Measurements from ENCODE around the gene DAD1. TPM values are rescaled to one million over a fixed set of nuclear protein-coding genes. Genes with fewer than 3 reads are reported as not detected.

Gene DAD1
- total and polyA plus RNA-seq, 4 donors: 189 to 299 (median 200) TPM

DNA sequence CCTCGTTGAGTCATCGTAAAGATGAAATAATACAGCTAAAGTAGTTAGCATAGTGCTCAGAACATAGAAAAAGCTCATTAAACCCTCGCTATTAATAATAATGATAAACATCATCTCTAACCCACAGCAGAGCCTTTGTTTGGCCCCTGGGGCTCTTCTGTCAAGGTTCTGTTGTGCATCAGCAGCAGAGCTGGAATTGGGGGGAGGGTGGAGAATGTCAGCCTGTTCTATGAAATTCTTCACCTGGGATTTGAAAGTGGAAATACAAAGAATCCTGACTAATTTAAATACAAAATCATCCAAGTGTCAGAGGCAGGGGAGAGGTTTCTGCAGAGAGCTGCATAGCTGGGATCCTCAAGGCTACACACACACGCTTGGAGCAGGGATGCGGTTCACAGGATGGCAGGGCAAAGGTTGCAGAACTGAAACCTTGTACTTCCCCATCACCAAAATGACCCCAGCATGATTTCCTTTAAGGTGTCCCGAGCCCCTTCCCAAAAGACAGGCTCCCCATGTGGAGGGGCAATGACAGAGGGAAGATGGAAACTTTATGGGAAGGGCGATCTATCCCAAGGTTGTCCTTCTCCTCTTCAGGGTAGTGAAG, 71.8 kb downstream of the DAD1 start:
- H3K27me3 ChIP-seq (ENCODE audit: control insufficient read depth, insufficient read depth, low read length): no peaks in the 10 kb centered on the region
- no peak overlapping the region for H3K4me3 ChIP-seq (ENCODE audit: low read depth, low read length)
- WGBS (ENCODE audit: insufficient coverage): 54% methylated on average over 2 of the region's 7 CpGs
- DNase-seq (ENCODE audit: low read depth in 4 of 6, low spot score in 6 of 6): peak in 1 of 6 donors; percentile 55
- no peak overlapping the region for H3K27ac ChIP-seq (ENCODE audit: low read depth, low read length)
- no peaks in the 10 kb centered on the region for H3K36me3 ChIP-seq (ENCODE audit: control insufficient read depth, insufficient read depth, low read length)
- peaks cover 24% of the 10 kb centered on the region for H3K4me1 ChIP-seq (ENCODE audit: control insufficient read depth, insufficient read depth, low read length)
- no peaks in the 10 kb centered on the region for H3K9me3 ChIP-seq (ENCODE audit: control insufficient read depth, insufficient read depth, low read length)

DNA sequence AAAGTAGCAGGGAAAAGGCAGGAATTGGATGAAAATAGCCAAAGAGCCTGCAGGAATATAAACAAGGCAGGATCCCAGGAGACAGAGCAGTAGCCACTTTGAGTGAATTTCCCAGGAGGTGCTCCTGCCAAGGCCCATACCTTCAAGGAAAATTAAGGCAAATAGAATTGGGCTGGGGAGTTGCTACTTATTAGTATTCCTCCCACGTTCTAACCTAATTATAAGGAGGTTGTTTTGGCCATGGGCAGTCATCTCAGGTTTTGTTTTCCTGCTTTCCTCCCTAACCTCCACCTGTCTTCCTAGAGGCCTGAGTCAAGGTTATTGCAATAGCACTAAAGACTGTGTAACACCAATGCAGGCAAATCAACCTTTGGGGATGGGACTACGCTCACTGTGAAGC, 73.1 kb downstream of the DAD1 start:
- Histone ChIP-seq H3K27ac (ENCODE audit: low read depth, low read length) (peak overlapping the region; percentile 38), H3K9me3 (ENCODE audit: control insufficient read depth, insufficient read depth, low read length) (no peaks in the 10 kb centered on the region), H3K4me1 (ENCODE audit: control insufficient read depth, insufficient read depth, low read length) (peaks cover 24% of the 10 kb centered on the region), H3K27me3 (ENCODE audit: control insufficient read depth, insufficient read depth, low read length) (no peaks in the 10 kb centered on the region), H3K36me3 (ENCODE audit: control insufficient read depth, insufficient read depth, low read length) (no peaks in the 10 kb centered on the region), H3K4me3 (ENCODE audit: low read depth, low read length) (no peak overlapping the region)
- WGBS (ENCODE audit: insufficient coverage): 75% methylated on average over 1 of the region's 2 CpGs
- DNase-seq (ENCODE audit: low read depth in 4 of 6, low spot score in 6 of 6): no peak

Small RNA genes within 50 kb of the gene (small RNA-seq; reads per million reads assigned to genes)
- gene TRAJ1 (ENCODE audit: low replicate concordance) (not detected), gene TRAJ10 (ENCODE audit: low replicate concordance) (not detected), gene TRAJ11 (ENCODE audit: low replicate concordance) (not detected), gene TRAJ12 (ENCODE audit: low replicate concordance) (not detected), gene TRAJ13 (ENCODE audit: low replicate concordance) (not detected), gene TRAJ14 (ENCODE audit: low replicate concordance) (not detected), gene TRAJ16 (ENCODE audit: low replicate concordance) (not detected), gene TRAJ17 (ENCODE audit: low replicate concordance) (not detected), gene TRAJ18 (ENCODE audit: low replicate concordance) (not detected), gene TRAJ19 (ENCODE audit: low replicate concordance) (not detected), gene TRAJ2 (ENCODE audit: low replicate concordance) (not detected), gene TRAJ20 (ENCODE audit: low replicate concordance) (not detected), gene TRAJ21 (ENCODE audit: low replicate concordance) (not detected), gene TRAJ22 (ENCODE audit: low replicate concordance) (not detected), gene TRAJ23 (ENCODE audit: low replicate concordance) (not detected), gene TRAJ24 (ENCODE audit: low replicate concordance) (not detected), gene TRAJ25 (ENCODE audit: low replicate concordance) (not detected), gene TRAJ26 (ENCODE audit: low replicate concordance) (not detected), gene TRAJ27 (ENCODE audit: low replicate concordance) (not detected), gene TRAJ28 (ENCODE audit: low replicate concordance) (not detected), gene TRAJ3 (ENCODE audit: low replicate concordance) (not detected), gene TRAJ4 (ENCODE audit: low replicate concordance) (not detected), gene TRAJ5 (ENCODE audit: low replicate concordance) (not detected), gene TRAJ6 (ENCODE audit: low replicate concordance) (not detected), gene TRAJ7 (ENCODE audit: low replicate concordance) (not detected), gene TRAJ8 (ENCODE audit: low replicate concordance) (not detected), gene TRAJ9 (ENCODE audit: low replicate concordance) (not detected)

Other genes starting within 250 kb of the DAD1 start
- gene ABHD4, start 9.1 kb upstream of the DAD1 start, total RNA-seq: 10 to 100 TPM; 18.7 to 22.2 TPM
- gene ABHD4, start 9.1 kb upstream of the DAD1 start, polyA plus RNA-seq (ENCODE audit: insufficient read length in 2 of 2): 10 to 100 TPM; 73.6 to 75.1 TPM
- gene OR6J1, start 55.1 kb upstream of the DAD1 start, total RNA-seq: under 1 TPM in 1 of 2 donors, not detected in 1; 0.06 TPM
- gene OR6J1, start 55.1 kb upstream of the DAD1 start, polyA plus RNA-seq (ENCODE audit: insufficient read length in 2 of 2): under 1 TPM; 0.43 to 0.47 TPM
- 10 to 100 TPM; 45.9 to 98.7 TPM for gene OXA1L, start 177.5 kb upstream of the DAD1 start, total RNA-seq
- 10 to 100 TPM; 90.0 to 96.7 TPM for gene OXA1L, start 177.5 kb upstream of the DAD1 start, polyA plus RNA-seq (ENCODE audit: insufficient read length in 2 of 2)
- 1 to 10 TPM; 8.5 to 8.8 TPM for gene SLC7A7, start 226.2 kb upstream of the DAD1 start, total RNA-seq
- gene SLC7A7, start 226.2 kb upstream of the DAD1 start, polyA plus RNA-seq (ENCODE audit: insufficient read length in 2 of 2): 10 to 100 TPM; 11.4 to 11.5 TPM
- 10 to 100 TPM; 21.1 to 66.6 TPM for gene MRPL52, start 240.7 kb upstream of the DAD1 start, total RNA-seq
- 100 to 1,000 TPM in 1 of 2 donors, 10 to 100 TPM in 1; 97.6 to 104 TPM for gene MRPL52, start 240.7 kb upstream of the DAD1 start, polyA plus RNA-seq (ENCODE audit: insufficient read length in 2 of 2)
- gene MMP14, start 247.4 kb upstream of the DAD1 start, total RNA-seq: 100 to 1,000 TPM in 1 of 2 donors, 10 to 100 TPM in 1; 67.0 to 262 TPM
- gene MMP14, start 247.4 kb upstream of the DAD1 start, polyA plus RNA-seq (ENCODE audit: insufficient read length in 2 of 2): 10 to 100 TPM; 60.5 to 89.0 TPM

All from spinal cord (tissue), 10 donors.